Amniotic epithelial cell (primary cell): ENCODE data around the gene TOMM40.
A peak's percentile ranks its signal among the peaks of the same experiment; 100 is the strongest.

Source experiments
- DNase-seq: peaks from one replicate; pipeline ENCODE4 v3.0.0-alpha.2; 2010; ENCODE audit warnings: low read depth

TOMM40 gene

GRCh38 chr19:44927746-44928145 is 36.7 kb downstream of the TOMM40 start:
- peak; percentile 71 for DNase-seq

GRCh38 chr19:44930088-44930487 is 39.0 kb downstream of the TOMM40 start:
- no peak for DNase-seq

- DNase-seq, result no peak
Measured at GRCh38 chr19:44931541-44931940, 40.5 kb downstream of the TOMM40 start.

GRCh38 chr19:44939668-44940067 is 48.6 kb downstream of the TOMM40 start:
- peak; percentile 54 for DNase-seq

GRCh38 chr19:44942067-44942571 is 51.1 kb downstream of the TOMM40 start, which contains the start of gene APOC4:
Gene APOC4, plus strand, starts transcription at chr19:44942237. Its CDS starts 41 bp downstream, at chr19:44942278.
- no peak for DNase-seq

GRCh38 chr19:44943801-44944249 is 52.8 kb downstream of the TOMM40 start:
- no peak for DNase-seq

DNA sequence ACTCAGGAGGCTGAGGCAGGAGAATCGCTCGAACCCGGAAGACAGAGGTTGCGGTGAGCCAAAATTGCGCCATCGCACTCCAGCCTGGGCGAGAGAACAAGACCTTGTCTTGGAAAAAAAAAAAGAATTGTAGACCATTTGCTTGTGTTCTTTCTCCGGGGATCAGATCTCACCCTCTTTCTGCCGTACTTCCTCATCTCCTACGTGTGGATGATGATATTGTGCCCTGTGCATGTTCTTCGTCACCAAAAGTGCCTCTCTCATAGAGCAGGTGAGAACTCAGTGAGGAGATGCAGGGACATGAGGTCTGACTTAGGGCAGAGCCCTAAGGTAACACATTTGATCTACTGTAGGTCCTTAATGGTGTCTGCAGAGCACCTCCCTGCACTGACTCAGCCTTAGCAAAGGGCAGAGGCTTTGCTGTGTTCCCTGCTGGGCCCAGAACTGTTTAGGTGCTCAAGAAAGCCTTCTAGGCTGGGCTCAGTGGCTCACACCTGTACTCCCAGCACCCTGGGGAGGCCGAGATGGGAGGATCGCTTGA is 56.1 kb downstream of the TOMM40 start:
- no peak for DNase-seq

GRCh38 chr19:44948237-44948636 is 57.2 kb downstream of the TOMM40 start:
- DNase-seq, result no peak

- DNase-seq, result no peak
Measured at GRCh38 chr19:44948763-44949374, 57.8 kb downstream of the TOMM40 start.

DNA sequence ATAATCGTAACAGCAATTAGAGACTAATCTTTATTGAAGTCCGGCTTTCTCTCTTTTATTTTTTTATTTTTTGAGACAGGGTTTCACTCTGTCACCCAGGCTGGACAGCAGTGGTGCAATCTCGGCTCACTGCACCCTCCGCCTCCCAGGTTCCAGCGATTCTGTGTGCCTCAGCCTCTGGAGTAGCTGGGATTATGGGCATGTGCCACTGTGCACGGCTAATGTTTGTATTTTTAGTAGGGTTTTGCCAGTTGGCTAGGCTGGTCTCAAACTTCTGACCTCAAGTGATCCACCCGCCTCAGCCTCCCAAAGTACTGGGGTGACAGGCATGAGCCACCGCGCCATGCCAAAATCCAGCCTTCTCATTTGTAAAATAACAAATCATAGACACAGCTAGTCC is 58.5 kb downstream of the TOMM40 start:
- DNase-seq, result no peak

GRCh38 chr19:44951179-44952159 is 60.4 kb downstream of the TOMM40 start:
- peak; percentile 75 for DNase-seq
